ENCODE measurements around the gene MRPL2. TPM values are rescaled to one million over a fixed set of nuclear protein-coding genes. Genes with fewer than 3 reads are reported as not detected.

The MRPL2 gene
- total RNA-seq, 1 donor from 2014 or later = 50.5 TPM

GRCh38 chr6:43006251-43006650, 53.0 kb downstream of the MRPL2 start:
- H3K27me3 Mint-ChIP-seq (ENCODE audit: unreplicated experiment) = peaks cover 2% of the 10 kb centered on the region
- no peaks in the 10 kb centered on the region for H3K9me3 Mint-ChIP-seq (ENCODE audit: unreplicated experiment)
- no peak for DNase-seq
- TF ChIP-seq, protein P1, sequence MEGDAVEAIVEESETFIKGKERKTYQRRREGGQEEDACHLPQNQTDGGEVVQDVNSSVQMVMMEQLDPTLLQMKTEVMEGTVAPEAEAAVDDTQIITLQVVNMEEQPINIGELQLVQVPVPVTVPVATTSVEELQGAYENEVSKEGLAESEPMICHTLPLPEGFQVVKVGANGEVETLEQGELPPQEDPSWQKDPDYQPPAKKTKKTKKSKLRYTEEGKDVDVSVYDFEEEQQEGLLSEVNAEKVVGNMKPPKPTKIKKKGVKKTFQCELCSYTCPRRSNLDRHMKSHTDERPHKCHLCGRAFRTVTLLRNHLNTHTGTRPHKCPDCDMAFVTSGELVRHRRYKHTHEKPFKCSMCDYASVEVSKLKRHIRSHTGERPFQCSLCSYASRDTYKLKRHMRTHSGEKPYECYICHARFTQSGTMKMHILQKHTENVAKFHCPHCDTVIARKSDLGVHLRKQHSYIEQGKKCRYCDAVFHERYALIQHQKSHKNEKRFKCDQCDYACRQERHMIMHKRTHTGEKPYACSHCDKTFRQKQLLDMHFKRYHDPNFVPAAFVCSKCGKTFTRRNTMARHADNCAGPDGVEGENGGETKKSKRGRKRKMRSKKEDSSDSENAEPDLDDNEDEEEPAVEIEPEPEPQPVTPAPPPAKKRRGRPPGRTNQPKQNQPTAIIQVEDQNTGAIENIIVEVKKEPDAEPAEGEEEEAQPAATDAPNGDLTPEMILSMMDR (IDR thresholded peaks at IDR 0.05; ENCODE audit: partially characterized antibody, unreplicated experiment) = no peak
- no peaks in the 10 kb centered on the region for H3K36me3 Mint-ChIP-seq (ENCODE audit: unreplicated experiment)
- H3K4me3 Mint-ChIP-seq (ENCODE audit: unreplicated experiment) = no peak overlapping the region
- no peaks in the 10 kb centered on the region for H3K4me1 Mint-ChIP-seq (ENCODE audit: low read depth, unreplicated experiment)
- H3K27ac Mint-ChIP-seq (ENCODE audit: unreplicated experiment) = no peak overlapping the region

GRCh38 chr6:43005844-43006243, 53.4 kb downstream of the MRPL2 start:
- no peaks in the 10 kb centered on the region for H3K4me1 Mint-ChIP-seq (ENCODE audit: low read depth, unreplicated experiment)
- no peaks in the 10 kb centered on the region for H3K9me3 Mint-ChIP-seq (ENCODE audit: unreplicated experiment)
- H3K4me3 Mint-ChIP-seq (ENCODE audit: unreplicated experiment) = no peak overlapping the region
- TF ChIP-seq, protein P1 (IDR thresholded peaks at IDR 0.05; ENCODE audit: partially characterized antibody, unreplicated experiment) = no peak
- H3K27me3 Mint-ChIP-seq (ENCODE audit: unreplicated experiment) = peaks cover 2% of the 10 kb centered on the region
- H3K36me3 Mint-ChIP-seq (ENCODE audit: unreplicated experiment) = no peaks in the 10 kb centered on the region
- H3K27ac Mint-ChIP-seq (ENCODE audit: unreplicated experiment) = peak overlapping the region; percentile 6
- no peak for DNase-seq

Other genes with a start within 250 kb of the MRPL2 start
- 80.2 TPM for gene RPL7L1, start 179.8 kb downstream of the MRPL2 start, total RNA-seq (ENCODE audit: unreplicated experiment)
- not detected for gene PTCRA, start 143.4 kb downstream of the MRPL2 start, total RNA-seq (ENCODE audit: unreplicated experiment)
- gene CNPY3, start 130.0 kb downstream of the MRPL2 start, total RNA-seq (ENCODE audit: unreplicated experiment) = 36.8 TPM
- gene GNMT, start 98.7 kb downstream of the MRPL2 start, total RNA-seq (ENCODE audit: unreplicated experiment) = 0.54 TPM
- gene PEX6, start 80.3 kb downstream of the MRPL2 start, total RNA-seq (ENCODE audit: unreplicated experiment) = 13.8 TPM
- 59.1 TPM for gene PPP2R5D, start 74.9 kb downstream of the MRPL2 start, total RNA-seq (ENCODE audit: unreplicated experiment)
- gene MEA1, start 45.5 kb downstream of the MRPL2 start, total RNA-seq (ENCODE audit: unreplicated experiment) = 42.7 TPM
- 119 TPM for gene KLHDC3, start 45.2 kb downstream of the MRPL2 start, total RNA-seq (ENCODE audit: unreplicated experiment)
- gene RRP36, start 37.8 kb downstream of the MRPL2 start, total RNA-seq (ENCODE audit: unreplicated experiment) = 109 TPM
- gene CUL7, start 5.6 kb downstream of the MRPL2 start, total RNA-seq (ENCODE audit: unreplicated experiment) = 43.3 TPM
- 62.3 TPM for gene KLC4, start 197 bp upstream of the MRPL2 start, total RNA-seq (ENCODE audit: unreplicated experiment)
- gene PTK7, start 16.9 kb upstream of the MRPL2 start, total RNA-seq (ENCODE audit: unreplicated experiment) = 166 TPM
- 20.7 TPM for gene SRF, start 111.8 kb upstream of the MRPL2 start, total RNA-seq (ENCODE audit: unreplicated experiment)
- gene CUL9, start 122.8 kb upstream of the MRPL2 start, total RNA-seq (ENCODE audit: unreplicated experiment) = 51.6 TPM
- gene DNPH1, start 170.0 kb upstream of the MRPL2 start, total RNA-seq (ENCODE audit: unreplicated experiment) = 3.5 TPM
- 47.3 TPM for gene TTBK1, start 184.0 kb upstream of the MRPL2 start, total RNA-seq (ENCODE audit: unreplicated experiment)
- gene SLC22A7, start 238.8 kb upstream of the MRPL2 start, total RNA-seq (ENCODE audit: unreplicated experiment) = 0.34 TPM
- 0.69 TPM for gene CRIP3, start 249.4 kb upstream of the MRPL2 start, total RNA-seq (ENCODE audit: unreplicated experiment)

Data from glutamatergic neuron (in vitro differentiated cells).